Upper lobe of right lung (tissue), 1 donor: ENCODE measurements around the gene LRRC51. TPM values are rescaled to one million over a fixed set of nuclear protein-coding genes. Genes with fewer than 3 reads are reported as not detected.

Source experiments
- ATAC-seq: fragments of 200-7000 bp; cut with Tn5 transposase; one replicate; pipeline ENCODE4 v1.9.1; 2020; ENCODE audit warnings: mild to moderate bottlenecking, moderate library complexity
- DNase-seq: peaks from one replicate; pipeline ENCODE4 v3.0.0-alpha.2; 2020
- H3K27ac ChIP-seq: fragments of 200-600 bp; one replicate; pipeline ENCODE4 v1.8.0; 2022
- H3K27me3 ChIP-seq: fragments of 200-600 bp; one replicate; pipeline ENCODE4 v1.8.0; 2022; ENCODE audit warnings: mild to moderate bottlenecking
- H3K36me3 ChIP-seq: fragments of 200-600 bp; one replicate; pipeline ENCODE4 v1.8.0; 2022
- H3K4me1 ChIP-seq: fragments of 200-600 bp; one replicate; pipeline ENCODE4 v1.8.0; 2022
- H3K4me3 ChIP-seq: fragments of 200-600 bp; one replicate; pipeline ENCODE4 v1.8.0; 2022; ENCODE audit warnings: mild to moderate bottlenecking
- H3K9me3 ChIP-seq: fragments of 200-600 bp; one replicate; pipeline ENCODE4 v1.8.0; 2022
- intact Hi-C: fragments of 100-400 bp; cut with DNase I; formaldehyde crosslinking; loops from one replicate; pipeline ENCODE4 v1.11.0; 2022
- total RNA-seq: library from RNA; stranded (reverse); fragmentation: NEBNext Ultra II Directional; extraction: Animal tissue kit (Norgen Biotek cat#: 25700); gene quantifications from one replicate; pipeline ENCODE4 v1.2.1, GENCODE V29; 2021
- TF ChIP-seq, protein P1 (sequence below): fragments of 200-600 bp; IDR thresholded peaks from one replicate; pipeline ENCODE4 v1.8.0; 2022; ENCODE audit warnings: antibody characterized with exemption
- donor health status: DM: no; HTN: yes; CAD: no; lungs with severe emphysema.

The LRRC51 gene
- total RNA-seq, 1 donor from 2014 or later: 6.8 TPM

DNA sequence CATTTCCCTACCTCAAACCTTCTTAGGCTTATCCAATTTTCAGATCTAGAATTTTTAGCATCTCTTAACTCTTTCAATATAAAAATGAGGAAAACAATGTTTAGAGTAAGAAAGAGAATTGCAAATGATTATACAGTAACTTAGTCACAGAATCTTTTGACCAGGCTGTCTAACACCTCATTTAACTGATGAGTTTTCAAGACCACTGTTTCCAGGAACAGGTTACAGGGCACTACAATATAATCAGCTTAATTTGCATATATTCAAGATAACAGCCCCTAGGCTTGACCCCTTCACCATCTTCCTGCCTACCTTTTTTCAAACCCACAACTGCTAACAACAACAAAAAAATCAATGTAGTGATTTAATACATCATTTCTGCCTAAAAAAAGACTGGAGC lies 13.0 kb upstream of the LRRC51 start:
- Histone ChIP-seq H3K27ac (peak overlapping the region; percentile 5), H3K4me1 (peaks cover 55% of the 10 kb centered on the region), H3K4me3 (no peak overlapping the region), H3K36me3 (no peaks in the 10 kb centered on the region), H3K27me3 (no peaks in the 10 kb centered on the region), H3K9me3 (no peaks in the 10 kb centered on the region)
- no peak for DNase-seq
- no peak for ATAC-seq
- intact Hi-C loops: no loop called here
- TF ChIP-seq, protein P1, sequence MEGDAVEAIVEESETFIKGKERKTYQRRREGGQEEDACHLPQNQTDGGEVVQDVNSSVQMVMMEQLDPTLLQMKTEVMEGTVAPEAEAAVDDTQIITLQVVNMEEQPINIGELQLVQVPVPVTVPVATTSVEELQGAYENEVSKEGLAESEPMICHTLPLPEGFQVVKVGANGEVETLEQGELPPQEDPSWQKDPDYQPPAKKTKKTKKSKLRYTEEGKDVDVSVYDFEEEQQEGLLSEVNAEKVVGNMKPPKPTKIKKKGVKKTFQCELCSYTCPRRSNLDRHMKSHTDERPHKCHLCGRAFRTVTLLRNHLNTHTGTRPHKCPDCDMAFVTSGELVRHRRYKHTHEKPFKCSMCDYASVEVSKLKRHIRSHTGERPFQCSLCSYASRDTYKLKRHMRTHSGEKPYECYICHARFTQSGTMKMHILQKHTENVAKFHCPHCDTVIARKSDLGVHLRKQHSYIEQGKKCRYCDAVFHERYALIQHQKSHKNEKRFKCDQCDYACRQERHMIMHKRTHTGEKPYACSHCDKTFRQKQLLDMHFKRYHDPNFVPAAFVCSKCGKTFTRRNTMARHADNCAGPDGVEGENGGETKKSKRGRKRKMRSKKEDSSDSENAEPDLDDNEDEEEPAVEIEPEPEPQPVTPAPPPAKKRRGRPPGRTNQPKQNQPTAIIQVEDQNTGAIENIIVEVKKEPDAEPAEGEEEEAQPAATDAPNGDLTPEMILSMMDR: no peak

GRCh38 chr11:72069200-72069599 lies 11.4 kb upstream of the LRRC51 start:
- intact Hi-C loops: no loop called here
- Histone ChIP-seq H3K27ac (peak overlapping the region; percentile 84), H3K27me3 (no peaks in the 10 kb centered on the region), H3K9me3 (no peaks in the 10 kb centered on the region), H3K4me3 (peak overlapping the region; percentile 28), H3K36me3 (no peaks in the 10 kb centered on the region), H3K4me1 (peaks cover 58% of the 10 kb centered on the region)
- no peak for DNase-seq
- peak; percentile 73 for ATAC-seq
- TF ChIP-seq, protein P1: no peak

DNA sequence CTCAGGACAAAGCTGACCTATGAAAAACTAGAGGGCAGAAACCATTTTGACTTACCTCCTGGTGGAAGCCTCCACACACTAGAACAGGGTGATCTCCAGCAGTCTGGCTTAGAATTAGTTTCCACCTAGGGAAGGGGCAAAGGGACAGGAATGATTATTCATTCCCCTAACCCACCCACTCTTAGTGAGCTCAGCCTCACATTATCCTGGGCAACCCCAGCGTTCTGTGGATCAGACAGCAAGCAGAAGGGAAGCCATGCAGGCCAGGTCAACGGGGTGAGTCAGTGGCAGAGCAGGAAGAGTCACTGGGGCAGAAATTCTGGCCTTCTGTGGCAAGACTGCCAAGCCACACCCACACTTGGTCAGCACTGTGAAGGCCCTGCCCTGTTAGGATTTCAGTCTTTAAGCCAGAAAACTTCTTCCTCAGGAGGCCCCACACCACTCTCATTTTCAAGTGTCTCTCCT lies 10.8 kb upstream of the LRRC51 start:
- no peaks in the 10 kb centered on the region for H3K27me3 ChIP-seq
- H3K4me1 ChIP-seq: peaks cover 58% of the 10 kb centered on the region
- intact Hi-C loops: no loop called here
- TF ChIP-seq, protein P1: no peak
- peak overlapping the region; percentile 28 for H3K4me3 ChIP-seq
- H3K36me3 ChIP-seq: no peaks in the 10 kb centered on the region
- no peaks in the 10 kb centered on the region for H3K9me3 ChIP-seq
- peak; percentile 89 for DNase-seq
- peak overlapping the region; percentile 84 for H3K27ac ChIP-seq
- peak; percentile 98 for ATAC-seq

GRCh38 chr11:72070491-72070890 lies 10.2 kb upstream of the LRRC51 start:
- Histone ChIP-seq H3K27ac (peak overlapping the region; percentile 84), H3K4me1 (peaks cover 58% of the 10 kb centered on the region), H3K36me3 (no peaks in the 10 kb centered on the region), H3K9me3 (no peaks in the 10 kb centered on the region), H3K27me3 (no peaks in the 10 kb centered on the region), H3K4me3 (no peak overlapping the region)
- TF ChIP-seq, protein P1: no peak
- DNase-seq (no peak), ATAC-seq (no peak)
- intact Hi-C loops: no loop called here

GRCh38 chr11:72072348-72072747 lies 8.3 kb upstream of the LRRC51 start:
- TF ChIP-seq, protein P1: no peak
- ATAC-seq (peak; percentile 33), DNase-seq (no peak)
- peak overlapping the region; percentile 52 for H3K27ac ChIP-seq
- no peaks in the 10 kb centered on the region for H3K9me3 ChIP-seq
- peaks cover 46% of the 10 kb centered on the region for H3K4me1 ChIP-seq
- intact Hi-C loops: no loop called here
- H3K4me3 ChIP-seq: no peak overlapping the region
- H3K36me3 ChIP-seq: no peaks in the 10 kb centered on the region
- H3K27me3 ChIP-seq: no peaks in the 10 kb centered on the region

- ATAC-seq (peak; percentile 67), DNase-seq (no peak)
- peak overlapping the region; percentile 47 for H3K27ac ChIP-seq
- no peaks in the 10 kb centered on the region for H3K27me3 ChIP-seq
- no peaks in the 10 kb centered on the region for H3K9me3 ChIP-seq
- H3K36me3 ChIP-seq: no peaks in the 10 kb centered on the region
- intact Hi-C loops: no loop called here
- peaks cover 36% of the 10 kb centered on the region for H3K4me1 ChIP-seq
- no peak overlapping the region for H3K4me3 ChIP-seq
- TF ChIP-seq, protein P1: no peak
Observed at GRCh38 chr11:72075109-72075508, 5.5 kb upstream of the LRRC51 start.
